GM18907 (cell line): Measurements from ENCODE around the gene SLC28A3.
A peak's percentile ranks its signal among the peaks of the same experiment; 100 is the strongest.

Experiments used
- ATAC-seq: cut with Tn5 transposase; IDR thresholded peaks from one replicate; pipeline ENCODE4 v1.9.1; 2021; ENCODE audit warnings: mild to moderate bottlenecking, moderate library complexity; ENCODE audit not compliant: unreplicated experiment

Gene SLC28A3

DNA sequence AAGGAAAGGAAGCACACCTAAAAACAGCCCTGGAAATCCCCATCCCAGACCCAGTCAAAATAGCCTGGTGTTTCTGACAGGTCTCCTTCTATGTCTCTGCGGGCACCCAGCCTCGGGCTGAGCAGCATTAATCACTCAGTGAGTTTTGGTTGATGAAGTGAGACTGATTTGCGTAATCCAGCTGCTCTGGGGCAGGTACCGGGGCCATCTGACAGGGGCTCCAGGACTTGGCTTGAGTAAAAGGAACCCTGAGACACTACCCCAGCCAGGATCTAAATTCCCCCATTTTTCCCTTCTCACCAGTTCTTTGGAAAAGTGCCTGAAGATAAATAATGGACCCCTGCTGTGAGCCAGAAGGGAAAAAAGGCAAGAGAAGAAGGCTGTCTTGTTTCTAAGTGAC, 596 bp downstream of the SLC28A3 start:
- no peak for ATAC-seq

DNA sequence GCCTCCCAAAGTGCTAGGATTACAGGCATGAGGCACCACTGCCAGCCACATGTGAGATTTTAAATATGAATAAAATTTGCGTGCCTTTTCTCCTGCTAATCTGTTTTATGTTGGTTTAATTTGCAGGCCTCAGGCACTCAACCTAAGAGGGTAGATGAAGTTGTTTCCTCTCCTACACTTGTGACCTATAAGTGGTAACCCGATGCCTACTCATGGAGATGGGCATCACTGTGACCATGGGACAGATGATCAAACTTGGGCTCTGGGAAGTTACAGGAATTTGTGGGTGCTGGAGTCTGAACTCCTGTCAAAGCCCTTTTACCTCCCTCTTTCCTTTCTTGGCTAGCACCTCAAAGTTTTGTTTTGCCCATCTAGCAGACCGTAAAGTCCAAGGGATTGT, 1.1 kb downstream of the SLC28A3 start:
- ATAC-seq, result no peak

DNA sequence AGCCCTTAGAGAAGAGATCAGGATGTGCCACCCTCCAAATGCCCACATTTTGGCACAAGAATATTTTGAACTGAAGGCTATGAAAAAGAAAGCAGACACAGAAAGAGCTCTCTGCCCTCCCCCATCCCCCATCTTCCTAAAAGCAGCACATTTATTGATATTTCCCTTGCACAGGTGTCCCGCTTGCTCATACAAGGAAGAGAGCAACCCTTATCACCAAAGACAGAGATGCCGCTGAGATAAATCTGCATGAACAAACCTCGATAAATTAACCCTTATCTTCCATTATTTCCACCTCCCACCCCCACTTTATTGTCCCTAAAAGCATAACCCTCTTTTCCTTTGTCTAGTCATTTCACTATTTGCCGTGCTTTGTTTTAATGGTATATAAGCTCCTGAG, 1.8 kb downstream of the SLC28A3 start:
- ATAC-seq, result no peak

DNA sequence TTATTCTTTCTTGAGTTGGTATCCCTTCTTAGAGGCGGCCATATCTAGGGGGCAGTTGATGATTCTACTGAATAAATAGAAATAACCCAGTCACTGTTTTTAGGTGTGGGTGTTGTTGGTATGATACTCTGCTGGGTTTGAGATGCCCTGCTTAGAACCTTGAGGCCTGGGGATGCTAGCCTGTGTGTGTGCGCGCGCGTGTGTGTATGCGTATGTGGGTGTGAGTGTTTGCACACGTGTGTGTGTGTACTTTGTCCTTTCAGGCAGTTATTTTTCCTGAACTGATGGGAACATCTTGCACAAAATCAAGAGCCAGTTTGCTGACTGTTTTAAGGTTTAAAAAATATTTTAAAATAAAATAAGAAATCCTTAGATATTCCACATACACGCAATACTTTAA, 3.3 kb downstream of the SLC28A3 start:
- ATAC-seq, result no peak

DNA sequence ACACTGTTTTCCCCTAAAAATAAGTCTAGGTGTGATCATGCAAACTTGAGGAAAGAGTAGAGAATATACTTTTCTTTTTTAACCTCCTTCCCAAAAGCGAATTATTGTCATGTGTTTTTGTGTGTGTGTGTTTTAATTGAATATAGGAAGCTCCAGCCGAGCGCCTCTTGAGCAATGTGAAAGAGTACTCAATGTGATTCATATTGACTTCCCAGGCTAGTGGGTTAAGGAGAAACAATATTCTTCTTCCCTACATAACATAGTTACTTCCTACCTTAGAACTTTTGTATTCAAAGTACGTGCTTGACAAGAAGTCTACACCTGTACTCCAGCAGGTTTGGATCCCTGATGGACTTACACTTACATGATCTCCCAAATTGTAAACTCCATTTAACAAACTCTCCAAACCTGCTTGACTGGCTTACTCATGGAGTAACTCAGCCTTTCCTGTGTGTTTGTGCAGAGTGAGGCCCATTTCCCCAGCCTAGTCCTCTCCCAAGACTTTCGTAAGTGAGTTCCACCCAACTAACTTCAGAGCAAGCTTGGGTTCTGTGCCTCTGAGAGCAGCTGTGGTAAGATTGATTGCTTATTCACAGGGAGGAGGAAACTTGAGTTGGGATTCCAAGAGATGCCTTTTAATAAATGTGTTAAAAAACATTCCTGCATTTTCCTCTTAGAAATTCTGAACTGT, 9.3 kb downstream of the SLC28A3 start:
- ATAC-seq, result no peak

DNA sequence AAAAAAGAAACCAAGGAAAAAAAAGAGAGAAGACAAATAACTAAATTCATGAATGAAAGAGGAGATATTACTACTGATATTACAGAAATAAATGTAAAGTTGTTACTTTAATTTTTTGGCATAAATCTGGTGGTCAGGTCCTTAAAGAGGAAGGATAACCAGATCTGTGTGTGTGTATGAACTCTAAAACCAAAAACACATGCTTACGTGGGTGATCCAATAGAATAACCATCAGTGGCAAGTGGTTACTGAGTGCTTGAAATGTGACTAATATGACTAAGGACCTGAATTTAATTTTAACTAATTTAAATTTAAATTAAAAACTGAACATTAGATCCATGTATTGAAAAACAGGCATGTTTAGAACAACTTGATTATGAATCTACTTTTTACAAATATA, 10.3 kb downstream of the SLC28A3 start:
- no peak for ATAC-seq

DNA sequence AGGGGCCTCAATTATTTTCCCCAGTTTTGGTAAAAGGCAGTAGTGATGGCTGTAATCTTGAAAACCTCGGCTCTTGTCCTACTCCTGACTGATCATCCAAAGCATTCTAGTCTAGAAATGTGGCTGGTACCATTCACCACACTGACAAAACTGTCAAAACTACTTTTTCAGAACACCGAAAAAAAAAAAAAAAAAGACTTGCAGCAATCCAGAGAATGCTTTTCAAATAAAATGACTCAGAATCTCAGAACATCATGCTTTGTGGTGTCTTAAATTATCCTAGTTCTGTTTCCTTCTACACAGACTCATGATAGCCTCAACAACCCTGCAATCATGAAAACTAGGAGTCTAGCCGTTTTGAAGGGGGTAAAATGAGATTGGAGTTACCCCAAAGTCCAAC, 13.4 kb downstream of the SLC28A3 start:
- no peak for ATAC-seq

DNA sequence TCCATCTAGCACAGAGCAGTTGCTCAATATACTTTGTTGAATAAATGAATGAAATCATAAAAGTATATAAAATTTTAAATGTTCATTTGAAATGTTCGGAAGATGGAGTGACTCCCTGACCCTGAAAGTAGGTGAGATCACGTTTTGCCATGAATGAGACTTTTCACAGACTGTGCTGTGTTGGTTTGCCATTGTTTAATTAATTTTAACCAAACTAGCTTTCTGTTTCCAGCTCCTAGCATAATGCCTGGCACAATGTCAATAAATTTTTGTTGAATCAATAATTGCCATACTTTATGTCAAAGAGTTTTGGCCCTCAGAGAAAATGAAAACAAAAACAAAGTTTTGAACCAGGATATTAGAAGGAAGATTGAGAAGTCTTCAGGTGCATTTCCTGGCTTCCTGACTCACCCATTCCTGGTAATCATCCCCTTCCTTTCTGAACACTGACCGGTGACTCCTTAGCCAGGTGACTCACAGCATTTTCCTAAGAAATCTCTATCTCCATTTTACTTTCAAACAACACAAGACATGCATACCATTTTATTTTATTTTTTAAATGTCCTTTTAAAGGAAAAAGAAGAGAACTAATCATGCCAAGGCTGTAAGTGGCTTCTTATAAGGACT, 15.1 kb downstream of the SLC28A3 start:
- ATAC-seq, result no peak

DNA sequence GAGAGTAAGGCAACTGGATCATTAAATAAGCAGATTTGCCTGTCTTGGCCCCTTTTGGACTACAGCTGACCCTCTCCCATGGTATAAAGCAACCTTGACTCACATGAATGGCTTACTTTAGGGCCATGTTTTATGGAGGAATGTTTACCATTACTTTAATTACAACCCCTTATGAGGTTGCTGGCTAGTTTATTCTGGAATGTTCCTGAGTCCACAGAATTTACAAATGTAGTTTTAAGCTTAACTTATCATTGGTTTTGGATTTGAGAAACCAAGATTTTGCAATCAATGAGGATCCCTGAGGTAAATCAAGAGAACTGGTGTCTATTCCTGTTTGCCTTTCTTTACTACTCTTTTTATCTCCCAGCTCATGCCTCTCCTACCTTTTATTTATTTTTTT, 15.7 kb downstream of the SLC28A3 start:
- no peak for ATAC-seq

DNA sequence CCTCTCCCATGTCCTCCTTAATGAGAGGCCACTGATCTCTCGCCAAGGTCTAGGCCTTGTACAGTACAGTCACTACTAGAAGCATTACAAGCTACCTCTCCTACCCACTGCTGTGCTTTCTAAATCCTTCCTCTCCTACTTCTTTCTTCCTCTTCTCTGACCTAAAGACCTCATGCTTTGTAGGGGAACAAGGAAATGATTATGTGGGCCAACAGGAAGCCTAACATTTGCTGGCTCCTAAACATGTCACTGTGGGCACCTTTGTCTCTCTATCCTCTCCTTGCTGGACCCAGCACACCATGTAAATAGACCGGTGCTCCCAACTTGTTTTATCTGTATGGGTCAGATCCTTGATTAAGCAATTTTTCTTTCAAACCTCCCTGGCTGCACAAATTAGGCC, 16.7 kb downstream of the SLC28A3 start:
- ATAC-seq, result no peak

DNA sequence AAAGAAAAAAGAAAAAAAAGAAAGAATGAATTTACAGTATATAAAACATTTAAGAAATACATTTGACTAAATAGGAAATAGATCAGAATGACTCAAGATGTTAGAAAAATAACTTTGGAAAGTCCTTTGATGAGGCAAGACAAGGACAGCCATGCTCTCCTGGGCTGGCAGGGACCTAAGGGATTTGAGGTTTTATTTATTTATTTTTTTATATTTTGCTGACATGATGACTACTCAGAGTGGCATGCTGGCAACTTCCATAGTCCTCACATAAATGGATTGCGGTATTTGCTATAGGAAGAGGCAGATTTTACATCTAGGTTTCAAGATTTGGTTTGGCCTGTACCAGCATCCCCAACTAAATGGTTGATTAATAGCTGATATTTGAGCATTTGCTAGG, 17.7 kb downstream of the SLC28A3 start:
- ATAC-seq, result no peak

DNA sequence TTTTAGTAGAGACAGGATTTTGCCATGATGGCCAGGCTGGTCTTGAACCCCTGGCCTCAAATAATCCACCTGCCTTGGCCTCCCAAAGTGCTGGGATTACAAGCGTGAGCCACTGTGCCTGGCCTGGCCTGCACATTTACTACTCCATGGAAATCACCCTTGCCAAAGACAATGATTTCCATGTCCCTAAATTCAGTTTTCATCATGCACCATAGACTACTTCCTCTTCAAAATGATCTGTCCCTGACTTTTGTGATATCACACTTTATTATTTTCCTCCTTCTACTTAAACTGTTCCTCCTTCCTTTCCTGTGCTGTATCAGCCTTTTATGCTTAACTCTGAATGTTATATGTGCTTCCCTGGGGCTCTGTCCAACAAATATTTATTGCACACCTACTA, 20.3 kb downstream of the SLC28A3 start:
- no peak for ATAC-seq

DNA sequence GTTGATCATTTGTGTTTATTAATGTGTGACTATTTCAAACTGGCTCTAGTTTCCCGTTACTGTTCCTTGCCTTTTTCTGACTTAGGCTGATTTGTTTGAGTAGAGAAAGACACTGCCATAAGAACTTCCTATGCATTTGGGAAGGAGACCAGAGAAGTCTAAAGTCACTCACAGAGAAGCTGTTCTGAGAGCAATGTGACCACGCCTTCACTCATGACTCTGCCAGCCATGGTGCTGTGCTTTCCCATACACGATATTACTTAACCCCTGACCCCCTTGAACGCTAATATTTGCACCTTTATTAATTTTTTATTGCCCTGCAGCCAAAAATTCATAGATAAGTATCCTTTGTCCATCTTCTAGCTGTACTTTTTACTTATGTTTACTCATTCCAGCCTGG, 20.9 kb downstream of the SLC28A3 start:
- no peak for ATAC-seq

DNA sequence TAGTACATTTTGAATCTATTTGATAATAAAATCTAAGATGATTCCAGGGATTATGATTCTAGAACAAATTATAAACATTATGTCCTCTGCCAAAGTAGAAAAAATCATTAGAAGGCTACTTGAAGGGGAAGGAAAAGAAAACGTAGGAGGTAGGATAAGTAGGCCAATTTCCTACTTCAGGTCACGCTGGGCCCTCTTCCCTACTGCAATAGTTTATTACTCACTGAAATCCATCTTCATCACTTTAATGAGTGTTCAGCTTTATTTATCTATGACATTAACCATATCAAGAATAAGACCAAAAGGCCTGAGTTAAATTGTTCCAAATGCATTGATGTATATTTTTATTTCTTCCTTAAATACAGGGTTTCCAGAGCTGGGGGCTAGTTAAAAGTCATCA, 21.6 kb downstream of the SLC28A3 start:
- no peak for ATAC-seq

DNA sequence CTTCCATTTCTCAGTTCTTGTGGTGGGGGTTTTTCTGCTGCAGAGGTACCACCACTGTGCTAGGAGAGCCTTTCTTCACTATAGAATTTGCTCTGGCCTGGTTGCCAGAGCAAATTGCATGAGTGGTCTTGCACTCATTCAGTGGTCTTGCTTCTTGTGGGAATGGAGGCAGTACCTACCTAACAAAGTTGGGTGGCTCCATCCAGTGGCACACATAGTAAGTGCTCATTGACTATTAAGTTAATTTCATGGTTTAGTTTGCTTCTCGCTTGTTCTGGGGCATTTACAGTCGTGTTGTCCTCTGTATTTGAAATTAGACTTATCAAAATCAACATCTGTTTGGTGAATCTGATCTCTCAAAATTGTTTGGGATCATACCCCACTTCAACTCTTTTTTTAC, 23.0 kb downstream of the SLC28A3 start:
- ATAC-seq, result no peak

DNA sequence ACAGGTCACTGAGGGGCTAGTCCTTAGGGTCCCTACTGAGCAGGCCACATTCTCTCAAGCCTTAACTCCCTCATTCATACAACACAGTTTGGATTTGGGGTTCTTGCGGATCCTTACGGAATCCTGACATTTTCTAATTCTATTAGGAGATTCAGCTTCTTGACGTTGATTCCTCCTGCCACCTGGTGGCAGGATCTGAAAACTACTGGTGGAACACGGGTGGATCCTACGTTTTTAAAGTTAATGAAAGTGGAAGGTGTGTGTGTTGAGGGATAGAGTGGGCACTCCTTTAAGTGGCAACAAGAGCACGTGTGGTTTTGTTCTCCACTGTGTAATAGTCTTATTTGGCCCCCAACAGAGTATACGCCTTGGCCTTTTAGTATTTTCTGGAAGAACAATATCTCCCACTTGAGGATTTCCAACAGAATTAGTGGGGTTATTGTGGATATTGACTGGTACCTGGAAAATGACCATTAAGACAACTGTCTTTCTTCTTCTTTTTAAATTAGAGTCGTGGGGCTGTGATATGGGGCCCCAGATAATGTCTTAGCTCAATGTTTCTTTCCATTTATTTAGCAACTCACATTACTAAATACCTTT, 25.2 kb downstream of the SLC28A3 start:
- peak; percentile 74 for ATAC-seq

DNA sequence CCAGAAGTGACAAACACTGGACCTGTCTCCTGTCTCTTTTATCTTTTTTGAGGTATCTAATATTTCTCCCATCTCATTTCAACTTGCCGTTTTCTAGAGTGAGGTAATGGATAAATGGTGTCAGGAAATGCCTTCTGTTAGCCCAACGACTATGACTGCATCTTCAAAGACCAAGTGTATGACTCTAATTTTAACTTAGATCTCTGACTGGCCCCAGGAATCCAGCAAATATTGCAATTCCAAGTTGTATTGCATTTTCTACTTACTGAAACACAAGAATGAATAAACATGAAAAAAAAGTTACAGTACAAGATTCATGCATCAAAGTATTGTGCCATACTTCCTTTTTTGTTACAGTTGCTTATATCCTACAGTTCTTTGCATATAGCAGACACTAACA, 26.3 kb downstream of the SLC28A3 start:
- ATAC-seq, result no peak

DNA sequence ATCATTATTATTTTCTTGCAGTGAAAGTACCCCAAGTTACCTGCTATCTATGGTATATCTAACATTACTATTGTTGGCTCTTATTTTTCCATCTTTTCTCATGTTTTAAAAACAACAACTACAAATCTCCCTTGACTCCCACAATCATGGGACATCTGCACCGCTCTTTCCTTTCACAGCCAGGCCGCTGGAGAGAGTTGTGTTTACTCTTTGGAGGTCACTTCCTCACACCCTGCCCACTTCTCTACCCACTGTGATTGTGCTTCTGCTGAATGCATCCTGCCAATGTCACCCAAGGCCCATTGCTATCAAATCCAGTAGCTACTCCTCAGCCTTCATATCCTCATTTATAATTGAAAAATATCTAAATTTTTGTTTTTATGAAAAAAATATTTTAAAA, 29.7 kb downstream of the SLC28A3 start:
- ATAC-seq, result no peak

DNA sequence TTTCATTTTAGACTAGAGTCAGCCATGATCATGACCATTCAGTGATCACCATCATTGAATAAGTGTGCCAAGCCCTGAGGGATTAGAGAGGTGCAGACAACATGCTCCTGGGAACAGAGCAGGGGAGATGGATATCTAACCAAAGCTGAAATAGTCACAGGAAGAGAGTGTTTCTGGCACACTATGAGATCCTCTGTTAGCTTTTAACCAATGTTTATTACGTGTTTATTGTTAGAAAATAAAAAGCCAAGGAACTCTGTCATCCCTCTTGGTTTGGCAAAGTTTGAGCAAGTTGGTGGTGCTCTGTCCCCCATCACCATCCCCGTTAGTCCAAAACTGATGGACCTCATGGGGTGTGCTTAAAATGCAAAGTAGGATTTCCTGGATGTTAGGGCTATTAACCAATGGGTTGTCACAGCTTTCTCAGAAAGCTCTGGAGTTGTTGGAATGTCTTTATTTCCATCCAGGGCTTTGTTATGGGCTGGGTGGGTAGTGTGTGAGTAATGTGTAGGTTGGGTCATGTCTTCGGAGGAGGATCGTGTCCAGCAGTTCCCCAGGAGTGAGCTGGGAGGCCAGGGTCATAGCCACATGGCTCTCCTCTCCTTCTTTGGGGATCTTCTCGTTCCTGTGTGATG, 34.9 kb downstream of the SLC28A3 start:
- no peak for ATAC-seq

DNA sequence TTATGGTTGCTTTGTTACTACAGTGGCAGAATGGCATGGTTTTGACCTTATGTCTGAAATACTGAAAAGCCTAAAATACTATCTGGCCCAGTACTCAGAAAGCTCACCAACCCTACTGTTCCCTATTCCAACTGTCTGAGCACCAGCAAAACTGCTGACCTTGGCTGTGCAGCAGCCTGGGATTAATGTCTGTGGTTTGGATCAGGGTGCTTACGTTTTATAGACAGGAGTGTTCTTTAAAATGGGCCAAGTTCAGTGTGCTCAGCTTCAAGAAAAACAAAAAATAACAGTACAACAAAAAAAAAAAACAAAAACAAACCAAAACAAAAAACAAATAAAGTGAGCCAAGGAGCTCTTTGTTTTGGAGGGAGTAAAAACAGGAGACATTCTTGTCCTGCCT, 36.4 kb downstream of the SLC28A3 start:
- no peak for ATAC-seq

DNA sequence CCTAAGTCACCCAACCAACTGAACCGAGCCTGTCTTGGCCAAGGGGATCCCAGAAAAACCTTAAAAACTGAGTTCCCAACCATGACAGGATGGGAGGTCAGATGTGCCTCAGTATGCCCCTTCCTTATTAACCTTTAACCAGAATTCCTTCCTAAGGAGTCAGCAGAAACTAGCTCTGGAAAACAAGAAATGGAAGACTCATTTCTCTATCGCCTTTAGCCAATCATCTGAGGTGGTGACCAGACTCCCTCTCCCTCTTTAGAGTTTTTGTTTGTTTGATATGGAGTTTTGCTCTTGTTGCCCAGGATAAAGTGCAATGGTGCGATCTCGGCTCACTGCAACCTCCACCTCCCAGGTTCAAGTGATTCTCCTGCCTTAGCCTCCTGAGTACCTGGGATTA, 37.5 kb downstream of the SLC28A3 start:
- no peak for ATAC-seq

DNA sequence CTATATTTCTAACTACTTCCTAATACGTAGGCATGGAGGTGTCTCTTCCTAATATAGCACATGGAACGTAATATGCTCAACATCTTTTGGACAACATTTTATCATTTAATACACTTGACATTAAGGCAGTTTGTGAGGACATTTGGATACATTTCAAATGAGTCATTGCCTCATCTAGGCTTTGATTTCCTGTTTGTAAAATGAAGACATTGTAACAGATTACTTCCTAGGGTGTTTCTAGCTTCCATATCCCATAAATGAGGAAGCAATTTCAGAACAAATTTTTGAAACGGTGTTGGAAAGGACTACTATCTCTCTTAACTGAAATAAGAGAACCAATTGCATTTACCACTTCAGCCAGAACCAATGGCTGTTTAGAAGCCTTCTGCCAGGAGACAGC, 38.7 kb downstream of the SLC28A3 start:
- no peak for ATAC-seq
